ENCODE data around the gene TCP11L1. TPM values are rescaled to one million over a fixed set of nuclear protein-coding genes. Genes with fewer than 3 reads are reported as not detected.
"Not testable (repeated sequence)": the region's sequence is repeated elsewhere in the genome, so short reads cannot be mapped to it uniquely, and the experiment has no call there.

The TCP11L1 gene
- total RNA-seq, 1 donor from 2014 or later, result 15.7 TPM

DNA sequence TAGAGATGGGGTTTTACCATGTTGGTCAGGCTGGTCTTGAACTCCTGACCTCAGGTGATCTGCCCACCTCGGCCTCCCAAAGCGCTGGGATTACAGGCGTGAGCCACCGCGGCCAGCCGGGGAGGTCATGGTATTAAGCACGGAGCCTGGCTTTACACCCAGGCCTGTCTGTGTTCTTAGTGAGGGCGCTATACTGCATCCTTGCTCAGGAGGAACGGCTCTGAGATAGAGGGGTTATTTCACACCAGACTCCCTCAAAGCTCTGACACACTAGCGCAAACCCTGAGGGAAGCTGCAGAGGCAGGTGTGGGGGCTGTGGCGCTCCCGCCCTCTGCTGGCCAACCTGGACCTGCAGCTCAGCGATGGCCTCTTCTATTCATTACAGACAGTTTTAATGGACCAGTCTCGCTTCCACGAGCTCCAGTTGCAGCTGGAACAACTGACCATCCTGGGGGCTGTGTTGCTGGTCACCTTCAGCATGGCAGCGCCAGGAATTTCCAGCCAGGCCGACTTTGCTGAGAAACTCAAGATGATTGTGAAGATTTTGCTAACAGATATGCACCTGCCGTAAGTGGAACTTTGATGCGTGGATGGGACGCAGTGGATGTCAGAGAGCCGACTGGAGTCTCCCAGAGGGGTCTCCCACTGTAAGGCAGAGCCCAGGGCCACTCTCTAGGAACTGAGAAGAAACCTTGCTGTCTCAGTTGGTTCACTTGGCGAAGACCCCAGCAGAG lies 26.2 kb downstream of the TCP11L1 start:
- no peak for DNase-seq

DNA sequence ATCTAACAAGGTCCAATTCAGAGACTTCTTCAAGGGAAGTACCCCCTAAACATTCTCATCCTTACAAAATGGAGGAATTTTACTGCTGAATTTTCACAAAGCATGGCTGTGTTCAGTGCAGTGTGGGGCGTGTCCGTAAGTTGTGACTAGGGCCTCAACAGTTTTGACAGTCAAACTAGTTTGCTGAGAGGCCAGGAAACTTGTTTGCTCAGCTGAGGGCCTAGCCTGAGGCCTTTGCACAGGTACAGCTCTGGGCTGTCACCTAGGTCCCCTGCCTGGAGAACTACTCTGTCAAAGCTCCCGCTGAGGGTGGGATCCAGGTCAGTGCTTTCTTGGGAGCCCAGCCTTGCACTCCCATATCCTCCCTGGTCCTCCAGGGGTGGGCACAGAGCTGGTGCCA lies 27.9 kb downstream of the TCP11L1 start:
- DNase-seq, result no peak

DNA sequence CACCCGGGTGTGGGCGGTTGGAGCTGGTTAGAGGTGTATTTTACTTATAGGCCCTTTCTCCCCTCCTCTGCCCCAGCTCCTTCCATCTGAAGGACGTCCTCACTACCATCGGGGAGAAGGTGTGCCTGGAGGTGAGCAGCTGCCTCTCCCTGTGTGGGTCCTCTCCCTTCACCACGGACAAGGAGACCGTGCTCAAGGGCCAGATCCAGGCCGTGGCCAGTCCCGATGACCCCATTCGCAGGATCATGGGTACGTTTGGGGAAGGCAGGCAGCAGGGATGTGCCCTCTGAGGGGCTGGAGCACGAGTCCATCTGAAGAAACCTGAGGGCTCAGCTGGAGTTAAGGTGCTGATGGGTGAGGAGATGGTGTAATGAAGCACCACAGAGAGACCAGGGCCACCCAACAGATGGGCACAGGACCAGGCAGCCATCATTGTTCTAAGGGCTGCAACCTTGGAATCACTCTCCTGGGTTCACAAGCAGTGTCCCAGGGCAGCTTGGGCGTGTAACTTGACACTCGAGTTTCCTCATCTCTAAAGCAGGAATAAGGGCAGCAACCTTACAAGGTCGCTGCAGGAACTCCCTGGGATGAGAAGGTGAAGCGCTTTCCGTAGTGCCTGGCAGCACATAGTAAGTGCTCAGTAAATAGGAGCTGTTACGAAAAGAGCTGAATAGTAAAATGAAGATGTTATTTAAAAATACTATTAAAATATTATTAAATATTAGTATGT lies 29.4 kb downstream of the TCP11L1 start:
- DNase-seq, result no peak

DNA sequence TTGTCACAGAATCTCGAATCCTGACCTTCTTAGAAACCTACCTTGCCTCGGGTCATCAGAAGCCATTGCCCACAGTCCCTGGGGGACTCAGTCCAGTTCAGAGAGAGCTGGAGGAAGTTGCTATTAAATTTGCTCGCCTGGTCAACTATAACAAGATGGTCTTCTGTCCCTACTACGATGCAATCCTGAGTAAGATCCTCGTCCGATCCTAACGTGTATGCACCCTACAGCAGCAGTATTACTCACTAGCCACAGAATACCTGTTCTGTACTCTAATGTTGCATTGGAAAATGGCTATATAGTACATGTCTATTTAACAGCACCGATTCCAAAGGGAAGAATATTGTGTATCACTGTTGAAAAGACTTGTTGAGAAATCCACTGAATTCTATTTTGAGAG lies 33.1 kb downstream of the TCP11L1 start:
- no peak for DNase-seq

DNA sequence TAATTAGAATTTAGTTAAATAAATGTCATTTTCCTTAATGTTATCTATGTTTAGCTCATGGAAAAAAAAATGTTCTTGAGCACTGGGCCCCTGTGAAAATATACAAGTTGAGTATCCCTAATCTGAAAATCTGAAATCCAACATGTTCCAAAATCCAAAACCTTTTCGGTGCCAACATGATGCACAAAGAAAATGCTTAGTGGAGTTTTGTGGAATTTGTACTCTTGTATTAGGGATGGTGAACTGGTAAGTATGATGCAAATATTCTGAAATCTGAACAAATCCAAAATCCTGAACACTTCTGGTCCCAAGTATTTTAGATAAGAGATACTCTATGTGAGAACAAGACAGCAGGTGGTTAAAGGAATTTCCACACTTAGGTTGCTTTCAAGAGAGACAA lies 44.5 kb downstream of the TCP11L1 start:
- DNase-seq, result no peak

DNA sequence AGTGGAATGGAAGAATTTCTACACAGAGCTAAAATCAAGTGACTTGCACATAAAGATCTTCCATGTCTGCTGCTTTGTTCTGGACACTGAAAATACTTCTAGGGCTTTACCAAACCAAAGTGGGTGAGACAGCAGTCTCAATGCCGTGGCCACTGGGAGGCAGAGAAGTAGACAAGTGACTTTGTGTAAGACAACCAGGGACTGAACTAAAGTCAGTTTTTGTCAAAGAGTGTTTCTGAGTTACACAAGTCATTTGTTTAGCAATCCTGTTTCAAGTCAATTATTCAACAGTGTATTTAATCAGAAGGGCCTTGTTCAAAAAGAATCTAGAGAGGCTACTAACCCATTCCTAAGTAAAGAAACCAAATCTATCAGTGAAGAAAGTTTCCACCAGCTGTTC lies 46.6 kb downstream of the TCP11L1 start:
- no peak for DNase-seq

DNA sequence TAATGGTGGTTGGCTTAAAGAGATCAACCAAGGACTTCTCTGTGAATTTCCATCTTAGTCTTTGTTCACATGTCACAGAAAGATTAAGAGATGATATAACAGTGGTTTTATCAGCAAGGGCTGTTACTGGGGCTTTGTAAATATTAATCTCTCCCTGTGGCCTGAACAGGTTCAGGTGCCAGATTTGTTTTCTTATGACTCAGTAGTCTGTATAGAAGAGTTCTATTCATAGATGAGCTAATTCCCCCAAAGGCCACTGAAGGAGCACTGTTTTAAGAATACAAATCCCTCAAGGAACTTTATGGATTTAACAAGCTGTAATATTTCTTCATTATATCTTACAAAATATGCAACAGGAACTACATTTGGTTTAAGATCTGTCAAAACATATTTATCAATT lies 50.4 kb downstream of the TCP11L1 start:
- DNase-seq, result no peak

DNA sequence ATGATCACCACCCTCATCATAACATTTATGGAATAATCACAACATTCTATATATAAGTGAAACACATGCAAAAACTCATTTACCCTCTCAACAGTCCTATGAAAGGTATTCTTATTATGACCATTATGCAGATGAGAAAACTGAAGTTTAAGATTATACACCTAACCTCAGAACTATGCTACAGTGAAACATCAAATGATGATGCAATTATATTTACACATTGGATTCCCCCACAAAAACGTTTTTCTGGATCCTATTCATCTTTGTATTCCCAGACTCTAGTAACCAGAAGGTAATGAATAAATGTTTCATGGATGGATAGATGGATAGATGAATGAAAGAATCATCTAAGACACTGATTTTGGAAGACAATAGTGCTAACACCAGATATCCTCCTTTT lies 54.8 kb downstream of the TCP11L1 start:
- DNase-seq, result no peak

DNA sequence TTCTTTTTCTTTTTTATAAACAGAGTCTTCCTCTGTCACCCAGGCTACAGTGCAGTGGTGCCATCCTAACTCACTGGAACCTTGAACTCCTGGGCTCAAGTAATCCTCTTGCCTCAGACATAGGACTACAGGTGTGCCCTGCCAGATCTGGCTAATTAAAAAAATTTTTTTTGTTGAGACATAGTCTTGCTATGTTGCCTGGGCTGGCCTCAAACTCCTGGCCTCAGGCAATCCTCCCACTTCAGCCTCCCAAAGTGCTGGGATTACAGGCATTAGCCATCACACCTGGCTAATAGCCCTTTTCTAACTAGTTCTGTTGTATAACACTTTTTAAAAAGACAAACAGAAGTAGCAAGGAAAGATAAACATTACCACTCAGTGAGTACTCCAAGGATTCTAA lies 64.5 kb downstream of the TCP11L1 start:
- DNase-seq, result no peak

DNA sequence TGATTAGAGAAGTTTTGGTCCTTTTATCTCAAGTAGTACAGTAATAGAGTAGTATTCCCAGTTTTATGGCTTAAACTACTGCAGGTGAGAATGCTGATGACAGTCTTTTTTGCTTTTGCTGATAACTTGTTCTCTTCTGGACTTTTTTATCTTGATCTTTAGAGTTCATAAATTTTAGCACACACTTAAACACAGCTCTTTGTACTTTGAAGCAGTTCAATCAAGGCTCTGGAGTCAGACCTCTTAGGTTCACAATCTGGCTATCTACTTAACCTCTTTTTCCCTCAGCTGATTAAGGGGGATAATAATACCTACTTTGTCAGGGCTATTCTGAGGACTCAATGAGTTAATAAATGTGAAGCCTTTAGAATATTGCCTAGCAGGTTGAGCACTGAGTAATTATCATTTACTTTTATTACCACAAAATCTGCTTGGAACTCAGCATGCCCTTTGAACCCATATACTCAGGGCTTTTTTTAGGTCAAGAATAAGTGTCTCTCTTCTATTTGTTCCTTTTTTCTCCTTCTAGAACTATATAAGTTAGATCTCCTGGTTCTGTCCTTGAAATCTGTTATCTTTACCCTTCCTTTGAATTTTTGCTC lies 70.0 kb downstream of the TCP11L1 start:
- DNase-seq, result no peak

DNA sequence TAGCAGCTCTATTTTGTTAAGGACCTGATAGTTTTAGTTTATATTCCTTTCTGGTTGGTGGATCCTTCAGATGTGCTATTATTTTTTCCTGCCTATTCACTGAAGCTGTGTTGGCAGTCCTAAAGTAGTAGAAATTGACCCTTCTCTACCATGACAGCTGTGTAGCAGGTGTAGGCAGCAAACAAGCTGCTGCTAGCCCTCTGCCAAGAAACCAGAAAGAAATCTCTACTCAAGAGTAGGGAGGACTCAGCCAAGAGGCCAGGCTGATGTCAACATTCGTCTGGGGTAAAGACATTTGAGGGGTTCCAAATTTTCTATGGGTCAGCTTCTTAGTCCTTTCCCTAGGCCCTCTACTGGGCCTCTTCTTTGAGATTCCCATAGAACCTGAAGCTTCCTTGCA lies 70.7 kb downstream of the TCP11L1 start:
- peak; percentile 11 for DNase-seq

DNA sequence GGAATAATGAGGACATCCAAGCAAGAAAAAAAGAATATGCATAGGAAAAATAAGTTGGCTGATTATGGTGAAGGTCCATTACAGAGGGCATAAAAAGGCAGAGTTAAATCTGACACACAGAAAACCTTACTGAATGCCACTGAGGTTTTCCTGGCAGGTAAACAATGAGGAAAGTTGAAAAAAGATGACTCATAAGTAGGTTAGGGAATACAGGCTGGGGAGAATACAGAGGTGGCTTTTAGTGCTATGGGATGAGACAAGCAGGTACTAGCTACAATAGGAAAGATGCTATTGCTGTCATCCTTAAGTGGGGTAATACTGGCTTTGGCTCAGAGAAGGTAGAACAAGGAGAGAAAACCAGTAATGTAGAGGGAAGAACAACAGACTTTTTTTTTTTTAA lies 77.2 kb downstream of the TCP11L1 start:
- no peak for DNase-seq

DNA sequence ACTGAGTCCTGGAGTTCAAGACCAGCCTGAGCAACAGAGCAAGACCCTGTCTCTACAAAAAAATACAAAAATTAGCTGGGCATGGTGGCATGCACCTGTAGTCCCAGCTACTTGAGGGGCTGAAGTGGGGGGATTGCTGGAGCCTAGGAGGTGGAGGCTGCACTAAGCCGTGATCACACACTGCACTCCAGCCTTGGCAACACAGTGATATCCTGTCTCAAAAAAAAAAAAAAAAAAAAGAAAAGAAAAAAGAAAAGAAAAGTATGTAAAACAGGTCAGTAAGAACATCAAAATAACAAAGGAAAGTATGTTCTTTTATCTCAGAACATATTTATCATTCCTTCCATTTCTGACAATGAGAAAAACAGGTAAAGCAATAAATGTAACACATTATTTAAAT lies 83.3 kb downstream of the TCP11L1 start:
- DNase-seq, result not testable (repeated sequence)

Small RNA genes within 50 kb of the gene (small RNA-seq; reads per million reads assigned to genes)
- gene RF00019 (ENCODE audit: low replicate concordance), result not detected

Other genes starting within 250 kb of the TCP11L1 start
- under 0.01 TPM for gene CCDC73, start 244.9 kb upstream of the TCP11L1 start, total RNA-seq
- gene PRRG4, start 209.6 kb upstream of the TCP11L1 start, total RNA-seq, result 11.2 TPM
- gene QSER1, start 146.8 kb upstream of the TCP11L1 start, total RNA-seq, result 41.3 TPM
- 6.0 TPM for gene DEPDC7, start 23.7 kb upstream of the TCP11L1 start, total RNA-seq
- 33.4 TPM for gene CSTF3, start 121.9 kb downstream of the TCP11L1 start, total RNA-seq
- gene HIPK3, start 217.8 kb downstream of the TCP11L1 start, total RNA-seq, result 139 TPM